Measurements from ENCODE around the gene CAMTA1.

Gene CAMTA1

GRCh38 chr1:7574121-7575040, 789.1 kb downstream of the CAMTA1 start:
- Histone ChIP-seq H3K27ac (ENCODE audit: extremely low read depth, low read depth, low read length) (no peak overlapping the region), H3K36me3 (ENCODE audit: control insufficient read depth in 2 of 2, insufficient read depth in 1 of 2, low read length in 2 of 2) (no peaks in the 10 kb centered on the region), H3K9me3 (ENCODE audit: control insufficient read depth, insufficient read depth, low read depth, low read length) (no peaks in the 10 kb centered on the region), H3K4me3 (ENCODE audit: low read depth, low read length) (no peak overlapping the region), H3K4me1 (ENCODE audit: control insufficient read depth, insufficient read depth, low read length) (no peaks in the 10 kb centered on the region)
- ChIA-PET CTCF (interaction anchor here (0.6 to 1.2 kb wide), 2 partner anchors 13 to 1620 kb away, joined by 3 read pairs; no protein-coding TSS in a partner anchor), POLR2A (no interaction called here)
- TF ChIP-seq ZNF311 (tag by site-specific recombination; IDR thresholded peaks at IDR 0.05; ENCODE audit: borderline replicate concordance) (no peak), REPIN1 (tag by site-specific recombination; IDR thresholded peaks at IDR 0.05; ENCODE audit: low read depth) (no peak), IKZF3 (tag by site-specific recombination; IDR thresholded peaks at IDR 0.05) (no peak), ZNF221 (tag by site-specific recombination; IDR thresholded peaks at IDR 0.05; ENCODE audit: borderline replicate concordance) (no peak)
- TF ChIP-seq, protein P1, sequence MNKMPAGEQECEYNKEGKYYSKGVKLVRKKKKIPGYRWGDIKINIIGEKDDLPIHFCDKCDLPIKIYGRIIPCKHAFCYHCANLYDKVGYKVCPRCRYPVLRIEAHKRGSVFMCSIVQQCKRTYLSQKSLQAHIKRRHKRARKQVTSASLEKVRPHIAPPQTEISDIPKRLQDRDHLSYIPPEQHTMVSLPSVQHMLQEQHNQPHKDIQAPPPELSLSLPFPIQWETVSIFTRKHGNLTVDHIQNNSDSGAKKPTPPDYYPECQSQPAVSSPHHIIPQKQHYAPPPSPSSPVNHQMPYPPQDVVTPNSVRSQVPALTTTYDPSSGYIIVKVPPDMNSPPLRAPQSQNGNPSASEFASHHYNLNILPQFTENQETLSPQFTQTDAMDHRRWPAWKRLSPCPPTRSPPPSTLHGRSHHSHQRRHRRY (tag by site-specific recombination; IDR thresholded peaks at IDR 0.05), result no peak

GRCh38 chr1:7575041-7575400, 789.8 kb downstream of the CAMTA1 start:
- Histone ChIP-seq H3K9me3 (ENCODE audit: control insufficient read depth, insufficient read depth, low read depth, low read length) (no peaks in the 10 kb centered on the region), H3K36me3 (ENCODE audit: control insufficient read depth in 2 of 2, insufficient read depth in 1 of 2, low read length in 2 of 2) (no peaks in the 10 kb centered on the region), H3K4me3 (ENCODE audit: low read depth, low read length) (no peak overlapping the region), H3K4me1 (ENCODE audit: control insufficient read depth, insufficient read depth, low read length) (no peaks in the 10 kb centered on the region), H3K27ac (ENCODE audit: extremely low read depth, low read depth, low read length) (no peak overlapping the region)
- CTCF ChIA-PET, result interaction anchor here (0.6 to 1.2 kb wide), 2 partner anchors 14 to 93 kb away, joined by 3 to 7 read pairs; no protein-coding TSS in a partner anchor
- POLR2A ChIA-PET, result no interaction called here
- TF ChIP-seq ZNF777 (tag by site-specific recombination; IDR thresholded peaks at IDR 0.05; ENCODE audit: borderline replicate concordance), result no peak
- TF ChIP-seq ZNF16 (tag by site-specific recombination; IDR thresholded peaks at IDR 0.05; ENCODE audit: low read depth), result no peak
- no peak for TF ChIP-seq ZBTB21 (tag by site-specific recombination; IDR thresholded peaks at IDR 0.05)
- no peak for TF ChIP-seq ZNF513 (tag by site-specific recombination; IDR thresholded peaks at IDR 0.05)
- no peak for TF ChIP-seq ZEB2 (tag by site-specific recombination; IDR thresholded peaks at IDR 0.05)
- TF ChIP-seq, protein P2, sequence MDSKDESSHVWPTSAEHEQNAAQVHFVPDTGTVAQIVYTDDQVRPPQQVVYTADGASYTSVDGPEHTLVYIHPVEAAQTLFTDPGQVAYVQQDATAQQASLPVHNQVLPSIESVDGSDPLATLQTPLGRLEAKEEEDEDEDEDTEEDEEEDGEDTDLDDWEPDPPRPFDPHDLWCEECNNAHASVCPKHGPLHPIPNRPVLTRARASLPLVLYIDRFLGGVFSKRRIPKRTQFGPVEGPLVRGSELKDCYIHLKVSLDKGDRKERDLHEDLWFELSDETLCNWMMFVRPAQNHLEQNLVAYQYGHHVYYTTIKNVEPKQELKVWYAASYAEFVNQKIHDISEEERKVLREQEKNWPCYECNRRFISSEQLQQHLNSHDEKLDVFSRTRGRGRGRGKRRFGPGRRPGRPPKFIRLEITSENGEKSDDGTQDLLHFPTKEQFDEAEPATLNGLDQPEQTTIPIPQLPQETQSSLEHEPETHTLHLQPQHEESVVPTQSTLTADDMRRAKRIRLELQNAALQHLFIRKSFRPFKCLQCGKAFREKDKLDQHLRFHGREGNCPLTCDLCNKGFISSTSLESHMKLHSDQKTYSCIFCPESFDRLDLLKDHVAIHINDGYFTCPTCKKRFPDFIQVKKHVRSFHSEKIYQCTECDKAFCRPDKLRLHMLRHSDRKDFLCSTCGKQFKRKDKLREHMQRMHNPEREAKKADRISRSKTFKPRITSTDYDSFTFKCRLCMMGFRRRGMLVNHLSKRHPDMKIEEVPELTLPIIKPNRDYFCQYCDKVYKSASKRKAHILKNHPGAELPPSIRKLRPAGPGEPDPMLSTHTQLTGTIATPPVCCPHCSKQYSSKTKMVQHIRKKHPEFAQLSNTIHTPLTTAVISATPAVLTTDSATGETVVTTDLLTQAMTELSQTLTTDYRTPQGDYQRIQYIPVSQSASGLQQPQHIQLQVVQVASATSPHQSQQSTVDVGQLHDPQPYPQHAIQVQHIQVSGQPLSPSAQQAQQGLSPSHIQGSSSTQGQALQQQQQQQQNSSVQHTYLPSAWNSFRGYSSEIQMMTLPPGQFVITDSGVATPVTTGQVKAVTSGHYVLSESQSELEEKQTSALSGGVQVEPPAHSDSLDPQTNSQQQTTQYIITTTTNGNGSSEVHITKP (tag by site-specific recombination; IDR thresholded peaks at IDR 0.05), result no peak
- TF ChIP-seq ZNF585B (tag by site-specific recombination; IDR thresholded peaks at IDR 0.05), result no peak
- TF ChIP-seq SP2 (tag by site-specific recombination; IDR thresholded peaks at IDR 0.05), result no peak
- TF ChIP-seq, protein P3, sequence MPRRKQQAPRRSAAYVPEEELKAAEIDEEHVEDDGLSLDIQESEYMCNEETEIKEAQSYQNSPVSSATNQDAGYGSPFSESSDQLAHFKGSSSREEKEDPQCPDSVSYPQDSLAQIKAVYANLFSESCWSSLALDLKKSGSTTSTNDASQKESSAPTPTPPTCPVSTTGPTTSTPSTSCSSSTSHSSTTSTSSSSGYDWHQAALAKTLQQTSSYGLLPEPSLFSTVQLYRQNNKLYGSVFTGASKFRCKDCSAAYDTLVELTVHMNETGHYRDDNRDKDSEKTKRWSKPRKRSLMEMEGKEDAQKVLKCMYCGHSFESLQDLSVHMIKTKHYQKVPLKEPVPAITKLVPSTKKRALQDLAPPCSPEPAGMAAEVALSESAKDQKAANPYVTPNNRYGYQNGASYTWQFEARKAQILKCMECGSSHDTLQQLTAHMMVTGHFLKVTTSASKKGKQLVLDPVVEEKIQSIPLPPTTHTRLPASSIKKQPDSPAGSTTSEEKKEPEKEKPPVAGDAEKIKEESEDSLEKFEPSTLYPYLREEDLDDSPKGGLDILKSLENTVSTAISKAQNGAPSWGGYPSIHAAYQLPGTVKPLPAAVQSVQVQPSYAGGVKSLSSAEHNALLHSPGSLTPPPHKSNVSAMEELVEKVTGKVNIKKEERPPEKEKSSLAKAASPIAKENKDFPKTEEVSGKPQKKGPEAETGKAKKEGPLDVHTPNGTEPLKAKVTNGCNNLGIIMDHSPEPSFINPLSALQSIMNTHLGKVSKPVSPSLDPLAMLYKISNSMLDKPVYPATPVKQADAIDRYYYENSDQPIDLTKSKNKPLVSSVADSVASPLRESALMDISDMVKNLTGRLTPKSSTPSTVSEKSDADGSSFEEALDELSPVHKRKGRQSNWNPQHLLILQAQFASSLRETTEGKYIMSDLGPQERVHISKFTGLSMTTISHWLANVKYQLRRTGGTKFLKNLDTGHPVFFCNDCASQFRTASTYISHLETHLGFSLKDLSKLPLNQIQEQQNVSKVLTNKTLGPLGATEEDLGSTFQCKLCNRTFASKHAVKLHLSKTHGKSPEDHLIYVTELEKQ (tag by site-specific recombination; IDR thresholded peaks at IDR 0.05; ENCODE audit: borderline replicate concordance), result no peak
- no peak for TF ChIP-seq ZNF19 (tag by site-specific recombination; IDR thresholded peaks at IDR 0.05; ENCODE audit: low read depth)
- no peak for TF ChIP-seq ZNF571 (tag by site-specific recombination; IDR thresholded peaks at IDR 0.05)
- TF ChIP-seq ZNF529 (tag by site-specific recombination; IDR thresholded peaks at IDR 0.05; ENCODE audit: insufficient replicate concordance), result no peak
- no peak for TF ChIP-seq KLF16 (tag by site-specific recombination; IDR thresholded peaks at IDR 0.05)

Measured in HEK293 (cell line).